NCI-H748 (cell line): ENCODE measurements around the gene OR13C9.
"Not testable (repeated sequence)": the region's sequence is repeated elsewhere in the genome, so short reads cannot be mapped to it uniquely, and the experiment has no call there.

ENCODE experiments used
- DNase-seq: peaks from one replicate; lab custom pipeline; 2025; ENCODE audit not compliant: unreplicated experiment; lab: John Stamatoyannopoulos, UW

The OR13C9 gene, protein sequence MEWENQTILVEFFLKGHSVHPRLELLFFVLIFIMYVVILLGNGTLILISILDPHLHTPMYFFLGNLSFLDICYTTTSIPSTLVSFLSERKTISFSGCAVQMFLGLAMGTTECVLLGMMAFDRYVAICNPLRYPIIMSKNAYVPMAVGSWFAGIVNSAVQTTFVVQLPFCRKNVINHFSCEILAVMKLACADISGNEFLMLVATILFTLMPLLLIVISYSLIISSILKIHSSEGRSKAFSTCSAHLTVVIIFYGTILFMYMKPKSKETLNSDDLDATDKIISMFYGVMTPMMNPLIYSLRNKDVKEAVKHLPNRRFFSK

DNA sequence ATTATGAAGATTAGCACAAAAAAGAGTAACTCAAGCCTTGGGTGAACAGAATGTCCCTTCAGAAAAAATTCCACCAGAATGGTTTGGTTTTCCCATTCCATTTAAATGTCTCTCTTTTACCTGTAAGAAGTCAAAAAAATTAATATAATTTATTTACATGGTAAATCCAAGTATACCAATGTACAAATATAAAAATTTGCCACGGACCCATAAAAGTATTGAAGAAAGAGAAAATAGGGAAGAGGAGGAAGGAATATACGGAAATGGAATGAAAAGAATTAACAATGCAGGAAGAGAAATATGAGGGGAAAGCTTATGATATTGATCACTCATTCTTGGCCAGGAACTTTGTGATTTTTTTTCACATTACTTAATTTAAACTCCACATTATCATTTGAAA lies at the start of gene OR13C9:
TSS of gene OR13C9 (minus strand) at position 101 of the 400 bp plus-strand sequence. CDS start at position 101, 0 bp downstream.
- DNase-seq, result no peak

DNA sequence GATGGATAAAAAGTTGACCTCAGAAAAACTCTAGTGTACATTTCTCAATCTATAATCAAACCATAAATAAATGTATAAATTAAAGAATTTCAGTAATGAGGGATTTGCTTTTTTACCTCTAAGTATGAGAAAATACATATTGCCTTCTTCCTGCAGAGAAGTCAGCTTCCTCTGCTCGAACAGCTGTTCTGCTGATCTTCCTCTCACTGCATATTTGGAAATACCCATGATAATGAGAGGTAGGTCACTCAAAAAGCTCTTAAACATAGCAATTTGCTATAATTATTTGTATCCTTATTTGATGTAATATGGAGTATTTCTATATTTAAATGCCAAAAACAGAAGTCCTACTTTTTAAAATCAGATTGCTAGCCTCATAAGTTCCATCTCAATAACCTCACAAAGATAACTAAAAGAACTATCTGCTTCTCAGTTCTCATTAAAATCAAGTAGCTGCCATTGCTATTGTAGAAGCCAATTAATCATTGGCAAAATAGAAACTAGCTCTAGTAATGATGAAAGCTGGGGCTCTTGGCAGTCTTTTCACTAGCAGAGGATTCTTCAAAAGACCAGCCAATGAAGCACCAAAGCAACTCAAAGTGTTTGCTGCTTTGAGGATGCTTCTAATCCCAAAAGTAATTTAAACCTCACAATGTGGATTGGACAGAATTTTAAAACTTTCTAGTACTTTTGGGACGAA lies 40.6 kb upstream of the OR13C9 start:
- no peak for DNase-seq

DNA sequence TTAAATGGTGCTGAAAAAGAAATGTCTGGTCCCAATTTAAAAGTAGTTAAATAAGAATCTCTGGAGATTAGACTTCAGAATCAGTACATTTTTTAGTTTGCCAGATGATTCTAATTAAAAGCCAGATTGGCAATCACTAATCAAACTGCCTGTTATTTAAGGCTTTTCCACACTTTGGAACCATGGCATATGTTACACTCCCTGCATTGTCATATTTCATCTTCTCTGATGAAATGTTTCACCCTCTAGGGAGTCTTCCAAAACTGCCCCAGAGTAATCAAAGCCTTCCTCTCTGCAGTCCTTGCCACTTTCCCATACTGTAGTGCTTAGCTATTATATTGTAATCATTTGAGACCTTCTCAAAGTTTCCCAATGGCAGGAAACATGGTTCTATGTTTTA lies 17.5 kb upstream of the OR13C9 start:
- no peak for DNase-seq

DNA sequence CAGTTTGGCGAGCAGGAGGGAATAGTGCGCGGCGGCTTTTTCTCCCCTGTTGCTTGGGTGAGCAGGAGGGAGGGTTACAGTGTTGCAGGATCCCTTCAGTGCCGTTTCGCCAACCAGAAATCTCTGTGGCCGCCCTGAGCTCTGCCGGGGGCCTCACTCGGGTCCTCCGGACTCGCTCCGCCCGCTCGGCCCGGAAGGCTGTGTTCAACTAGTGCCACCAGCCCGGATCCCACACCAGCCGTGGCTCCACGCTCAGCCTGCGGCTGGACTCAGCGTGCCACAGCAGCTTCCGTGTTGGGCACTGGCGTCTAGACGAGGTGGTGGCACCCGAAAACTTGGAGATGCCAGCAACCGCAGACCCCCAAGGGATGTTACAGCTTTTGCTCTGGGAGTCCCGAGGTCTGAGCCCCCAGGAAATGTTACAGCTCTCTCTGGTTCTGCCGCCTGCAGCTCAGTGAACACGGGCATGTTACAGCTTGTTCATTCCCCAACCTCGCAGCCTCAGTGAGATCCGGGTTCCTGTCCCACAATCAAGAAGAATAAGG lies 16.0 kb upstream of the OR13C9 start:
- no peak for DNase-seq

DNA sequence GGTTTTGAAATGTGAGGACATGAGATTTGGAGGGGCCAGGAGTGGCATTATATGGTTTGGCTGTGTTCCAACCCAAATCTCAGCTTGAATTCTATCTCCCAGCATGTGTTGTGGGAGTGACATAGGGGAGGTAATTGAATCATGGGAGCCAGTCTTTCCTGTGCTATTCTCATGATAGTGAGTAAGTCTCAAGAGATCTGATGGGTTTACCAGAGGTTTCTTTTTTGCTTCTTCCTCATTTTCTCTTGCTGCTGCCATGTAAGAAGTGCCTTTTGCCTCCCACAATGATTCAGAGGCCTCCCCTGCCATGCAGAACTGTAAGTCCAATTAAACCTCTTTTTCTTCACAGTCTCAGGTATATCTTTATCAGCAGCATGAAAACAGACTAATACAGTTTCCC lies 8.0 kb upstream of the OR13C9 start:
- not testable (repeated sequence) for DNase-seq

DNA sequence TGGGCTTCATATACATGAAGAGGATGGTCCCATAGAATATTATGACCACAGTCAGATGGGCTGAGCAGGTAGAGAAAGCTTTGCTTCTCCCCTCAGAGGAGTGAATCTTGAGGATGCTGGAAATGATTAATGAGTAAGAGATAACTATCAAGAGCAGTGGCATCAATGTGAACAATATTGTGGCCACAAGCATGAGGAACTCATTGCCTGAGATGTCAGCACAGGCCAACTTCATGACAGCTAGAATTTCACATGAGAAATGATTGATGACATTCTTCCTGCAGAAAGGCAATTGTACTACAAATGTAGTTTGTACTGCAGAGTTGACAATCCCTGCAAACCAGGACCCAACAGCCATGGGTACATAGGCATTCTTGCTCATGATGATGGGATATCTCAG lies 586 bp downstream of the OR13C9 start:
- DNase-seq, result no peak

DNA sequence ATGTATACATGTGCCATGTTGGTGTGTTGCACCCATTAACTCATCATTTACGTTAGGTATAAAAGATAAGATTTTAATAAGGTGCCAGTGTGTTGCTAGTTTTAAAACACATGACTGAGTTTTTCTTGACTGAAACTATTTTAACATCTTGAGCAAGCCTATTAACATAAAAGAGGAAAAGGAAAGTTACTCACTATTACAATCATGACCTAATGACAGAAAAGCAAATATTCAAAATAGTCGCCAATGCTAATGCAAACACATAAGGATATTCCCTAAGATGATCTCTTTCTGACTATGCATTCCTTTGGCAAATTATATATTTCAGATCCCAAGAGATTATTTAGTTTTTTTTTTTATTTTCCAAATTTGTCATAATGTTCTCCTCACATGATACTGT lies 6.8 kb downstream of the OR13C9 start:
- DNase-seq, result no peak

DNA sequence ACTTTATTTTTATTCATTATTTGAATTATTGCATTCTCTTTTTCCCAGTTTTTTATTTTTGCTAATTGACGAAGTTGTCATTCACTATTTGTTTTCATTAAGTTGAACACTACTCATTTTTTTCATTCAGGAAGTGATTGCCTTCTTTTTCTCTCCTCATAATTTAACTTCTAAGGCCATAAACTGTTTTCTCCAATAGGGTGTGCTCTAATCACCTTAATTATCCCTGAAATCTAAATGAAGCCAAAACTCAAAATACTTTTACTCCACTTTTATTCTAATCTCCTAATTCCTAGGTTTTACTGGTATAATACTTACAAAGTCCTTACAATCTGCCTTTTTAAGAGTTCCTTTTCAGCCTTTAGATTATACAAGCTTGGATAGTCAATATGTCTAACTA lies 9.7 kb downstream of the OR13C9 start:
- DNase-seq, result peak; percentile 10

DNA sequence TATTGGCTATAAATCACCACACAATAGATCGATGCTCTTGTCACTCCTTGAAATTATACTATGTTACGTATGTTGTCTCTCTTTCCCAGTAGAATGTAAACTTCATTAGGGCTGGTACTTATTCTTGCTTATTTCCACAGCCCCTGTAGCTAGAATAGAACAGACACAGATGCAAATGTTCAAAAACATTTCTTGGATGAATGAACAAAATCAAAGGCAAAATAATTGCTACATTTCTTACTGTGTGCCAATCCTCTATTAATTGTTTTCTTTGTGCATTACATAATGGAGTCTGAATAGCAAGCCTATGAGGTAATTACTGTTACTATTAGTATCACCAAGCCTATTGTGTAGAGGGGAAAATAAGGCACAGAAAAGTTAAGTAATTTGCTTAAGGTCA lies 11.9 kb downstream of the OR13C9 start:
- peak; percentile 89 for DNase-seq

DNA sequence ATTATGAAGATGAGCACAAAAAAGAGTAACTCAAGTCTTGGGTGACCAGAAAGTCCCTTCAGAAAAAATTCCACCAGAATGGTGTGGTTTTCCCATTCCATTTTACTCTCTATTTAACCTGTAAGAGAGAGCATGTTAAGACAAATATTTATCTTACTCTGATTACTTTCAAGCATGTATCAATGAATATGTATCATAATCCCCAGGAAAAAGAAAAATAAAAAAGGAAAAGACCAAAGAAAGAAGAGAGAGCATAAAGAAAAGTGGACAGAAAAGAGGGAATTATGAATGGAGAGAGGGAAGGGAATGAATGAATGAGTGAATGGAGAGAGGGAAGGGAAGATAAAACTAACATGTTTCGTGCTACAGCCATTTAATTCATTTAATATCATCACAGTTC lies 12.5 kb downstream of the OR13C9 start, which contains the start of gene OR13C2:
TSS of gene OR13C2 (minus strand) at position 101 of the 400 bp plus-strand sequence. CDS start at position 101, 0 bp downstream.
- DNase-seq, result not testable (repeated sequence)

DNA sequence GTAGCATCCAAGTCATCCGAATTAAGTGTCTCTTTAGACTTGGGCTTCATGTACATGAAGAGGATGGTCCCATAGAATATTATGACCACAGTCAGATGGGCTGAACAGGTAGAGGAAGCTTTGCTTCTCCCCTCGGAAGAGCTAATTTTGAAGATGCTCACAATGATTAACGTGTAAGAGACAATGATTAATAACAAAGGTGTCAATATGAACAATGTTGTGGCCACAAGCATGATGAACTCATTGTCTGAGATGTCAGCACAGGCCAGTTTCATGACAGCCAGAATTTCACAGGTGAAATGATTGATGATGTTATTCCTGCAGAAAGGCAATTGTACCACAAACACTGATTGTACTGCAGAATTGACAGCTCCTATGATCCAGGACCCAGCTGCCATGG lies 13.2 kb downstream of the OR13C9 start:
- DNase-seq, result no peak

DNA sequence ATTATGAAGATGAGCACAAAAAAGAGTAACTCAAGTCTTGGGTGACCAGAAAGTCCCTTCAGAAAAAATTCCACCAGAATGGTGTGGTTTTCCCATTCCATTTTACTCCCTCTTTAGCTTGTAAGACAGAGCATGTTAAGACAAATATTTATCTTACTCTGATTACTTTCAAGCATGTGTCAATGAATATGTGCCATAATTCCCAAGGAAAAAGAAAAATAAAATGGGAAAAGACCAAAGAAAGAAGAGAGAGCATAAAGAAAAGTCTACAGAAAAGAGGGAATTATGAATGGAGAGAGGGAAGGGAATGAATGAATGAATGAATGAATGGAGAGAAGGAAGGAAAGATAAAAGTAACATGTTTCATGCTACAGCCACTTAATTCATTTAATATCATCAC lies 18.7 kb downstream of the OR13C9 start, which contains the start of gene OR13C5:
TSS of gene OR13C5 (minus strand) at position 101 of the 400 bp plus-strand sequence. CDS start at position 101, 0 bp downstream.
- DNase-seq, result not testable (repeated sequence)

DNA sequence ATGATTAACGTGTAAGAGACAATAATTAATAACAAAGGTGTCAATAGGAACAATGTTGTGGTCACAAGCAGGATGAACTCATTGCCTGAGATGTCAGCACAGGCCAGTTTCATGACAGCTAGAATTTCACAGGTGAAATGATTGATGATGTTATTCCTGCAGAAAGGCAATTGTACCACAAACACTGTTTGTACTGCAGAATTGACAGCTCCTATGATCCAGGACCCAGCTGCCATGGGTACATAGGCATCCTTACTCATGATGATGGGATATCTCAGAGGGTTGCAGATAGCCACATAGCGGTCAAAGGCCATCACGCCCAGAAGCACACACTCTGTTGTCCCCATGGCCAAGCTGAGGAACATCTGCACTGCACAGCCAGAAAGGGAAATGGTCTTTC lies 19.3 kb downstream of the OR13C9 start:
- DNase-seq, result not testable (repeated sequence)

DNA sequence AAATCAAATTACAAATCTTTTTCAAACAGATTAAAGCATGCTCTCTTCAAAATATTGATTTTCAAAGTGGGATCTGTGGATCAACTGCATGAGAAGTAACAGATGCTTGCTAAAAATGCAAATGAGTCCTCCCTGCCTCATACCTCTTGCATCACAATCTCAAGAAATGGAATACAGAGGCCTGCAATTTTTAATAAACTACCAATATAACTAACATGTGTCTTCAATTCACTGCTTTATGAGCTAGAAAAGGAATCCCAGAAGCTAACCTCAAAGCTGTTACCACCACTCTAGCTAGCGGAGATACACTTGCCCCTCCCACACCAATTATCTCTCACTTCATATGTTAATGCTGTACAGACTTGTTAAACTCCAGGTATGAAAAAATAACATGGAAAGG lies 28.4 kb downstream of the OR13C9 start:
- no peak for DNase-seq

DNA sequence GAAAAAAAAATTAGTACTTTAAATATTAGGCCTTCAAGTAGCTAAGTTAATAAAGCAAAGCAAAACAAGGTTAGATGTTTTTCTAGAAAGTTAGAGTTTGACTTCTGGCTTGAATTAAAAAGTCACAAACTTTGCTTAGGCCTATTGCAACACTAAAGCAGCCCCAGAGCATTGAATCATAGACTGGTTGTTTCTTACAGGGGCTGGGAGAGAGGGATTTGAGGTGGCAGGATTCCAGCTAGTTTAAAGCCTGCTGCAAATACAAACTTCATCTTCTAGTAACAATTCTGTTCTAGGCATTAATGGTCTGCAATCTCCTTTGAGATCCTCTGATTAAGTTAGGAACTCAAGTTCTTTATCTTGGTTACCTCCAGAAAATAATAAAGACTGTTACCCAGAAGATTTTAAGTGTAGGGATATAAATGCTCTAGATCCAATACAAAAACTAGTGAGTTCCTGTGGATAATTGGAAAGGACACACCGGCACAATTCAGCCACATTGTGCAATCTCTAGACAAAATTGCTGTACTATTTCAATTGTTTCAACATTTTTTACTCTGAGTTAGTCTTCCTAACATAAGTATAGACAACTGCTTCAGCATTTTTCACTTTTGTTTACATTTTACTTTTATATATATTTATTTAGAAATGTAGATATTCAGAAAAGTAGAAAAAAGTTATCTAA lies 31.4 kb downstream of the OR13C9 start:
- no peak for DNase-seq

DNA sequence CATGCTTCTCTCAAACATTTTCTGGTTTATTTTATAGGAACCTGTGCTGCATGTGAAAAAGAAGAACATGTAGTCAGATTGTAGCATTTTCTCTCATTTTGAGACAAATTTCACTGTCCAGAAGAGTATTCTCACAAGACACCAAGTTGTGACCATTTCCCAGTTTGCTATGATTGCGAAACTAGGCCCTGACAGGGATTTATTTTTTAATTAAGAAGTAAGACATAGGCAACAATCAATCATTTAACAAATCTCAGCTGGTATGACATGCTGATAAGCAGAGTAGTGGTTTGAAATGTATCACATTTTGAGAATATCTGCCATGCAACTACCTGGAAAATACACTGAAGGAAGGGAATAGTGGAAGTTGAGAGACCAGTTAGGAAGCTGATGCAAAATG lies 37.4 kb downstream of the OR13C9 start:
- no peak for DNase-seq

DNA sequence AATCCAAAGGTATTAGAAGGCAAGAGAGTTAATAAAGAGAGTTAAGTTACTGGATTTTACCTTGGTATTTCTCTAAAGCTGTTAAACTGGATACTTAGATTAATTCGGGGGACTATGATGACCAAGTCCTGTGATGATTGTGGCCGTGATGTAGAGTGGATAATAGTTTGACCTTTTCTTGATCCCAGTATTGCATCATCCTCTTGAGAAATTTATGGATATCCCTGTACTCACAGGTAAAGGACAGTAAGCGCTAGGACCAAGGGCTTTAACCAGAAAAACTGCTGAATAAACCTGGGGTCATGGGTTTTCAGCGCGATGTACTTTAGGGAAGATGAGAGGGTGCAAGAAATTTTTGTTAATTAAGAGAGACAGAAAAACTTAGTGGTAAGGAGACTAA lies 40.7 kb downstream of the OR13C9 start:
- DNase-seq, result no peak

DNA sequence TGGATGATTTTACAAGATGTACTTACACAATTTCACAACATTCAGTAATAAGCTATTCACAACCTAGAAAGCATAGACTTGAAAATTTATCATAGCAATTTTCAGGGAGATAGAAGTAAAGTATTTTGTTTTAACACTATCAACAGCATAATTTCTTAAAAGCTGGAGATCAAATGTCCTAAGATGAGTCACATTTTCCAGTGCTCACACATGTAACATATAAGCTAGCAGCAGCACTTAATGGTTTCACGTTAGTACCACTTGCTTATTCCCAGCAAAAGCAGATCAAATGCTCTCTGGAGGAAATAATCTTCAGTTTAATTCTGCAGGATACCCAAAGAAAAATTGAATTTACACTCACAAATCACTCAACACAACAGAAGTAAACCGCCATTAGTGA lies 42.5 kb downstream of the OR13C9 start:
- DNase-seq, result no peak

DNA sequence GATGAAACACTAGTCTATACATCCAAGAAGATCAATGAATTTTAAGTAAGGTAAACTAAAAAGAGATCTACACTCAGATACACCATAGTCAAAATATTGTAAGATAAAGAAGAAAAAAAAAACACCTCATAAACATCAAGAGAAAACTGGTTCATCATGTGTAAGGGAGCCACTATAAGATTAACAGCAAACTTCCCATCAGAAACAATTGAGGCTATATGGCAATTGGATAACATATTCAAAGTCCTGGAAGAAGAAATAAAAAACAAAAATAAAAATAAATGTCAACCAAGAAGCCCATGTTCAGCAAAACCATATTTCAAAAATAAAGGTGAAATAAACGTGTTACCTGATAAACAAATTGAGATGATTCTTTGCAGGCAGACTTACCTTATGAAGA lies 45.4 kb downstream of the OR13C9 start:
- DNase-seq, result no peak

DNA sequence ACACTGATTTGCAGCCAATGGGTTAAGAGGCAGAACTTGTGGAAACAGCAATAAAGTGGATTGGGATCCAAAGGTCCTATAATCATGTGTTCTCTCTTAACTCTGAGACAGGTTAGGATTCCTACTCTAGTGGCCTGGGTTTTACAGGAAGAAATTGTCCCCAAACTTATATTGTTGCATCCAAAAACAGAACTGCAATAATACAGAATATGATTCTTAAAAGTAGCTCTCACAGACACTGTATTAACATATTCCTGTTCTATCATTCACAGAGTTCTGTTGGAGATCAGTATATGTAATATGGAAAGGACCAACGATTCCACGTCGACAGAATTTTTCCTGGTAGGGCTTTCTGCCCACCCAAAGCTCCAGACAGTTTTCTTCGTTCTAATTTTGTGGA lies 49.1 kb downstream of the OR13C9 start, which contains the start of gene OR13C8:
TSS of gene OR13C8 (plus strand) at position 301 of the 400 bp plus-strand sequence. CDS start at position 301, 0 bp downstream.
- no peak for DNase-seq
